Keratinocyte (primary cell): ENCODE measurements around the gene GPR173. TPM values are rescaled to one million over a fixed set of nuclear protein-coding genes. Genes with fewer than 3 reads are reported as not detected.

Experiments used
- DNase-seq: peaks from one replicate; pipeline ENCODE4 v3.0.0-alpha.2; 2011; ENCODE audit warnings: low read depth, missing footprints, low spot score
- FAIRE-seq: peaks from 2 replicates; lab custom pipeline; 2011; peaks lifted over from hg19 to GRCh38; lab: Jason Lieb, UNC
- H2AFZ ChIP-seq: 2 replicates; pipeline ENCODE4 v1.6.0; 2012; ENCODE audit warnings: low read length, control low read depth, inconsistent platforms; ENCODE audit not compliant: control insufficient read depth
- H3K27ac ChIP-seq: 2 replicates; pipeline ENCODE4 v1.5.1; 2011; ENCODE audit warnings: low read length; ENCODE audit not compliant: control insufficient read depth, insufficient read depth
- H3K27me3 ChIP-seq: 3 replicates; pipeline ENCODE4 v1.6.0; 2011; ENCODE audit warnings: low read length; ENCODE audit not compliant: control insufficient read depth, insufficient read depth; ENCODE audit errors: extremely low read depth
- H3K36me3 ChIP-seq, 2 experiments: 2 replicates in 1 of 2; 3 replicates in 1 of 2; pipeline ENCODE4 v1.5.1; 2011; ENCODE audit warnings: low read length in 2 of 2, mild to moderate bottlenecking in 1 of 2; ENCODE audit not compliant: control insufficient read depth in 2 of 2, insufficient read depth in 2 of 2; ENCODE audit errors: extremely low read depth in 1 of 2
- H3K4me1 ChIP-seq: 3 replicates; pipeline ENCODE4 v1.5.1; 2011; ENCODE audit warnings: low read length; ENCODE audit not compliant: control insufficient read depth, insufficient read depth; ENCODE audit errors: extremely low read depth
- H3K4me2 ChIP-seq: 3 replicates; pipeline ENCODE4 v1.6.0; 2011; ENCODE audit warnings: low read depth, low read length; ENCODE audit not compliant: control insufficient read depth, insufficient read depth; ENCODE audit errors: extremely low read depth
- H3K4me3 ChIP-seq, 3 experiments: fragments of 200-600 bp in 1 of 3; sonication (generic) in 1 of 3; 2 replicates in 2 of 3; 3 replicates in 1 of 3; pipeline ENCODE4 v1.5.1; 2011 to 2016; ENCODE audit warnings: low read length in 3 of 3, mild to moderate bottlenecking in 3 of 3, control low read depth in 2 of 3, inconsistent platforms in 1 of 3, low read depth in 1 of 3, mixed read lengths in 1 of 3, mixed run types in 1 of 3, moderate library complexity in 1 of 3; ENCODE audit not compliant: control insufficient read depth in 2 of 3, insufficient read depth in 2 of 3; ENCODE audit errors: extremely low read depth in 1 of 3
- H3K79me2 ChIP-seq: 2 replicates; pipeline ENCODE4 v1.6.0; 2012; ENCODE audit warnings: low read length; ENCODE audit not compliant: control insufficient read depth, insufficient read depth
- H3K9ac ChIP-seq: 3 replicates; pipeline ENCODE4 v1.6.0; 2011; ENCODE audit warnings: low read length; ENCODE audit not compliant: control insufficient read depth, insufficient read depth; ENCODE audit errors: extremely low read depth
- H3K9me1 ChIP-seq: 3 replicates; pipeline ENCODE4 v1.6.0; 2011; ENCODE audit warnings: low read length; ENCODE audit not compliant: control insufficient read depth, insufficient read depth; ENCODE audit errors: extremely low read depth
- H3K9me3 ChIP-seq: 2 replicates; pipeline ENCODE4 v1.5.1; 2012; ENCODE audit warnings: low read depth, low read length; ENCODE audit not compliant: control insufficient read depth
- H4K20me1 ChIP-seq: 3 replicates; pipeline ENCODE4 v1.6.0; 2011; ENCODE audit warnings: low read length; ENCODE audit not compliant: control insufficient read depth, insufficient read depth; ENCODE audit errors: extremely low read depth
- CTCF ChIP-seq, 3 experiments: IDR thresholded peaks in 1 of 3; conservative IDR thresholded peaks in 1 of 3; optimal IDR thresholded peaks in 1 of 3; 2 replicates in 2 of 3; 3 replicates in 1 of 3; pipeline versions ENCODE3 to v1.5.1; 2011; ENCODE audit warnings: low read length in 3 of 3, mild to moderate bottlenecking in 3 of 3, moderate library complexity in 2 of 3, control low read depth in 1 of 3, inconsistent platforms in 1 of 3; ENCODE audit not compliant: insufficient read depth in 2 of 3; ENCODE audit errors: extremely low read depth in 1 of 3
- EZH2 ChIP-seq: IDR thresholded peaks from one replicate; pipeline ENCODE4 v1.6.1; 2012; ENCODE audit warnings: inconsistent platforms, mild to moderate bottlenecking, low read length, moderate library complexity
- dilution Hi-C: fragments of 300-500 bp; cut with MboI; formaldehyde crosslinking; loops from one replicate; pipeline ENCODE4 v1.7.0; 2020; ENCODE audit warnings: low sequenced_read_pairs; ENCODE audit not compliant: extremely low pct_ligation_motif_present
- polyA plus RNA-seq, 5 experiments: library from polyadenylated mRNA; depleted of rRNA in 3 of 5; stranded (reverse) in 3 of 5; stranded (forward) in 1 of 5; unstranded in 1 of 5; fragments of >200 nt; gene quantifications; 1 replicate in 1 of 5; 2 replicates in 3 of 5; 3 replicates in 1 of 5; pipeline versions ENCODE4 v1.2.1 to v1.2.3, GENCODE V29; 2011 to 2012; ENCODE audit warnings: missing spikeins in 2 of 5, low read depth in 1 of 5, low replicate concordance in 1 of 5

Gene GPR173
- polyA plus RNA-seq, 1 donor (not counting 4 experiments of a cell fraction or from before 2014, with no cell fraction given) = 0.08 TPM

- Histone ChIP-seq H3K27ac (no peak overlapping the region), H3K79me2 (no peaks in the 10 kb centered on the region), H3K4me1 (no peaks in the 10 kb centered on the region), H3K4me3 (no peak overlapping the region), H3K9ac (no peak overlapping the region), H2AFZ (no peak overlapping the region), H3K9me3 (no peaks in the 10 kb centered on the region), H3K4me2 (no peak overlapping the region), H3K36me3 (no peaks in the 10 kb centered on the region), H4K20me1 (no peaks in the 10 kb centered on the region), H3K9me1 (no peaks in the 10 kb centered on the region), H3K27me3 (no peaks in the 10 kb centered on the region)
- no peak for TF ChIP-seq EZH2
- peak in 1 of 3 experiments; percentile 5 for TF ChIP-seq CTCF (optimal IDR thresholded peaks at IDR 0.05 in 1 of 3, IDR thresholded peaks at IDR 0.05 in 1 of 3, conservative IDR thresholded peaks at IDR 0.05 in 1 of 3; ENCODE audit: extremely low read depth in 1 of 3, insufficient read depth in 2 of 3, low read length in 3 of 3)
- FAIRE-seq (no peak), DNase-seq (no peak)
- dilution Hi-C loops = no loop called here
Observed at GRCh38 chrX:53077207-53078197, 28.9 kb downstream of the GPR173 start.

- Histone ChIP-seq H4K20me1 (no peaks in the 10 kb centered on the region), H3K27ac (no peak overlapping the region), H3K9me3 (no peaks in the 10 kb centered on the region), H3K79me2 (peaks cover 2% of the 10 kb centered on the region), H3K9me1 (no peaks in the 10 kb centered on the region), H2AFZ (no peak overlapping the region), H3K4me1 (peaks cover 4% of the 10 kb centered on the region), H3K36me3 (no peaks in the 10 kb centered on the region), H3K27me3 (no peaks in the 10 kb centered on the region), H3K4me3 (no peak overlapping the region), H3K9ac (no peak overlapping the region), H3K4me2 (no peak overlapping the region)
- FAIRE-seq (no peak), DNase-seq (no peak)
- TF ChIP-seq CTCF (optimal IDR thresholded peaks at IDR 0.05 in 1 of 3, IDR thresholded peaks at IDR 0.05 in 1 of 3, conservative IDR thresholded peaks at IDR 0.05 in 1 of 3; ENCODE audit: extremely low read depth in 1 of 3, insufficient read depth in 2 of 3, low read length in 3 of 3) (no peak), EZH2 (no peak)
- dilution Hi-C loops = no loop called here
Observed at GRCh38 chrX:53078943-53079342, 30.4 kb downstream of the GPR173 start.
